ENCODE results near the gene TNFRSF14.

TNFRSF14 gene

DNA sequence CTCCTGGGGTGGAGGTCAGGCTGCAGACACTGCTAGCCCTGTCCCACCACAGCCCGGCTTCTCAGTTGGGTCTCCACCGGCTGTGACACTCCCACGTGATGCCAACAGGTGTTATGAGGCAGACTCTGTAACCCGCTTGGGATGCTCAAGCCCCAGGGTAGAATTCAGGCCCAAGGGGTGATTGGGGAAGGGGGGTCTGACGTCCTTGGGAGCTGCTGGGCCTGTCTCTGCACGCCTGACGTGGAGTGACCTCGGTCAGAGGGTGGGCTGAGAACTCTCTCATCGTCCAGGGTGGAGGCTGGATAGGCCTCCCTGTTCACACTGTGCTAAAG is 18.4 kb upstream of the TNFRSF14 start:
- ATAC-seq (replicated peaks) (no peak), DNase-seq (no peak)
- Mint-ChIP-seq H3K9me3 (no peaks in the 10 kb centered on the region), H3K4me1 (ENCODE audit: low read depth in 2 of 2) (peaks cover 3 to 4% of the 10 kb centered on the region in 2 donors), H3K27me3 (peaks cover 5 to 37% of the 10 kb centered on the region in 2 donors), H3K4me3 (no peak overlapping the region), H3K27ac (no peak overlapping the region), H3K36me3 (ENCODE audit: insufficient read depth) (peaks cover 4% of the 10 kb centered on the region)

DNA sequence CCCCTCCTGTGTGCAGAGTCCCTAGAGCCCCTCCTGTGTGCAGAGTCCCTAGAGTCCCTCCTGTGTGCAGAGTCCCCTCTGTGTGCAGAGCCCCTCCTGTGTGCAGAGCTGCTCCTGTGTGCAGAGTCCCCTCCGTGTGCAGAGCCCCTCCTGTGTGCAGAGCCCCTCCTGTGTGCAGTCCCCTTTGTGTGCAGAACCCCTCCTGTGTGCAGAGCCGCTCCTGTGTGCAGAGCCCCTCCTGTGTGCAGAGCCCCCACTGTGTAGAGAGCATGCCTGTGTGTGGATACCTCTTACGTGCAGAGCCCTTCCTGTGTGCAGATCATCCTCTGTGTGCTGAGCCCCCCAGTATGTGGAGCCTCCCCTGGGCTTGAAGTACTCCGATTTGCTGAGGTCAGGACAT is 17.8 kb upstream of the TNFRSF14 start:
- ATAC-seq (replicated peaks) (no peak), DNase-seq (no peak)
- Mint-ChIP-seq H3K4me1 (ENCODE audit: low read depth in 2 of 2) (peaks cover 3 to 4% of the 10 kb centered on the region in 2 donors), H3K4me3 (no peak overlapping the region), H3K27me3 (peaks cover 5 to 31% of the 10 kb centered on the region in 2 donors), H3K27ac (no peak overlapping the region), H3K36me3 (ENCODE audit: insufficient read depth) (peaks cover 4% of the 10 kb centered on the region), H3K9me3 (no peaks in the 10 kb centered on the region)

DNA sequence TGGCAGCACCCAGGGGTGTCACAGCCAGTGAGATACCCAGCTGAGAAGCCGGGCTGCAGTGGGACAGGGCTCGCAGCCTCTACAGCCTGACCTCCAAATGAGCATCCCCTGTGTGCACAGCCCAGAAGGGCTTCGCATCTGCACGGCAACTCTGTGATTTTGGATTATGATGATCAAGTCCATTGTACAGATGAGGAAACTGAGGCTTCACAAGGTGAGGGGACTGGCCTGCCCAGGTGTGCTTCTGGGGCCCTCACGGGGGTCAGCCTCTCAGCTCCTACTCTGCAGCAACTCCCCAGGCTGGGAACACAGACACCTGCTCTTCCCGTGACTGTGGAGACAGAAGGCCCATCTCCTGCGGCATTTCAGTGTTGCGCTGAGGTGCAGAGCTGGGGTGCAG is 17.3 kb upstream of the TNFRSF14 start:
- Mint-ChIP-seq H3K27ac (no peak overlapping the region), H3K4me3 (no peak overlapping the region), H3K4me1 (ENCODE audit: low read depth in 2 of 2) (peaks cover 3 to 5% of the 10 kb centered on the region in 2 donors), H3K27me3 (peaks cover 5 to 26% of the 10 kb centered on the region in 2 donors), H3K9me3 (no peaks in the 10 kb centered on the region), H3K36me3 (ENCODE audit: insufficient read depth) (peaks cover 4% of the 10 kb centered on the region)
- ATAC-seq (replicated peaks): no peak
- DNase-seq: no peak

DNA sequence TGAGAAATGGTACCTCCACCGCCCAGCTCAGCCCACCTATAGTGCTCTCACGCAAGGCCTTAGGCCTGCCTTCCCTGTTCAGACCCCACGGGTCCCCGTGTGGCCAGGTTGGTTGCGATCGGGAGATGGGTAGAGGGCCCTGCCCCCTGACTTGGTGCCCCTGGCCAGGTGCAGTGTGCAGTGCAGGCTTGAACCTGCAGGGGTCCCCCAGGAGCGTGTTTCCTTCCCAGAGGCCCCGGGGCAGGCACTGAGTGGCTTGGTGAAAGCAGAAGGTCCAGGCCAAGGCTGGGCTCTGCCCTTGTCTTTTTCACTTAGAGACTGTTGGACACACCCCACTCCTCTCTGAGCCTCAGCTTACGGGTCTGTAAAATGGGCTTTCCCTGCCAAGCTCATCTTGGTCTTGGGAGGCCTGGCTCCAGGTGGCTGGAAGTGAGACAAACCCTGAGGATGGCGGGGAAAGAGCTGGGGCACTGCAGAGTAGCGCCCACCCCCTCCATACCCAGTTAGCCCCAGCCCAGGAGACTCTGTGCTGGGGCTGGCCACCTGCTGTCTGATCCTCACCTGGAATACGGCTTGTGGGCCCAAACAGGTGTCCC is 16.8 kb upstream of the TNFRSF14 start:
- no peak overlapping the region for H3K27ac Mint-ChIP-seq
- ATAC-seq (replicated peaks): peak; percentile 46
- peaks cover 5 to 22% of the 10 kb centered on the region in 2 donors for H3K27me3 Mint-ChIP-seq
- peak in 2 of 3 experiments; percentile 40 for DNase-seq
- H3K4me3 Mint-ChIP-seq: no peak overlapping the region
- H3K4me1 Mint-ChIP-seq (ENCODE audit: low read depth in 2 of 2): peaks cover 3 to 6% of the 10 kb centered on the region in 2 donors
- H3K9me3 Mint-ChIP-seq: no peaks in the 10 kb centered on the region
- peaks cover 4% of the 10 kb centered on the region for H3K36me3 Mint-ChIP-seq (ENCODE audit: insufficient read depth)

DNA sequence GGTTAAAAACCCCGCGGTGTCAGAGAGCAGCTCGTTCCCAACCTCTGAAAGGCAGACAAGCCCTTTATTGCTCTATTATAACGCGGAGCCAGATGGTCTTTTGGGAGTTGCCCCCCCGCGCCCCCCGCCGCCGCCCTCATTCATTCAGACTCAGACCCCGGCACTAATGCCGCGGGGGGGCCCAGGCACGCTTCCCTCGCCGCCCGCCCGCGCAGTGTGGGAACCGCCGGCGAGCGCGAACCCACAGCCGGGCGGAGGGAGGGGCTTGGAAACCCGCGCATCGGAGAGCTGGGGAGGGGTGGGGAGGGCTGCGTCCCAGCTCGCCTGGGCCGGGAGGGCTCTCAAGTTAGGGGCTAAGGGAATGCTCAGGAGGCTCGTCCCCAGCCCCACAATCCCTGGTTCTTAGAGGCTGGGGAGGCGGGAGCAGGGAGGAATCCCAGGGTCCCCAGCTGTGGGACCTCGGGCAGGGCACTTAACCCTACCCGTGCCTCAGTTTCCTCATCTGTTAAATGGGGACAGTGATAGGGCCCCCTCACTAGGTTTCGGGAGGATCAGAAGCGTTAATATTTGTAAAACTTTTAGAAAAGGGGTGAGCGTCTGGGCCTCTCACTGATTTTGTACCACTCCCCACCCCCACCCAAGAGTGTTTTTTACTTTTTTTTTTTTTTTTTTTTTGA is 15.2 kb upstream of the TNFRSF14 start:
- Mint-ChIP-seq H3K4me3 (no peak overlapping the region), H3K4me1 (ENCODE audit: low read depth in 2 of 2) (peaks cover 3 to 9% of the 10 kb centered on the region in 2 donors), H3K9me3 (no peaks in the 10 kb centered on the region), H3K27me3 (peaks cover 4 to 11% of the 10 kb centered on the region in 2 donors), H3K36me3 (ENCODE audit: insufficient read depth) (peaks cover 4% of the 10 kb centered on the region), H3K27ac (no peak overlapping the region)
- DNase-seq (no peak), ATAC-seq (replicated peaks) (peak; percentile 31)

DNA sequence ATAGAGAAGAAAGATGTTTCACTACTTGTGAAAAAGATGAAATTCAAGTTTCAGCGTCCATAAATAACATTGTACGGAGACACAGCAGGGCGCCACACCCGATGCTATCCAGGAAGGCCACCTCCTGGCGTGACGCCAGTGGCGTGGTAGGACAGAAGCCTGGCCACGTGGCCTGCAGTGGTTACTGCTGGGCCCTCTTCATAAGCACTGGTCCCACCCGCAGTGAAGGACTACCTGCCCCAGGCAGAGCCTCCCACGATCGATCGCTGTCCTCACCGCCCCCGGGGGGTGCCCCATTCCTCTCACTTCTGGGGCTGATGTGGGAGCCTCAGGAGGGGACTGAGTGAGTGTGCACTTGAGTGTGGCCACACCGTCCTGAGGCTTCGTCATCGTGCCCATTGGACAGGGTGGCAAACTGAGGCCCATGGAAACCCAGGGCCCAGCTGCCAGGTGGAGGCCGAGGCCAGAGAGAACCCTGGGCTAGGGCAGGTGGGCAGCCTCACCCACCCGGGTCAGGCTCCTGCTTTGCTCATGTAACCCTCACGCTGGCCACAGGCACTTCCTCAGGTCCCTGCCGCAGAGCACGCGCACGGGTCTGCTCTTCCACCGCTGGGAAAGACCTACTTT is 14.4 kb upstream of the TNFRSF14 start:
- peaks cover 11% of the 10 kb centered on the region for H3K36me3 Mint-ChIP-seq (ENCODE audit: insufficient read depth)
- H3K4me3 Mint-ChIP-seq: no peak overlapping the region
- DNase-seq (no peak), ATAC-seq (replicated peaks) (no peak)
- H3K27me3 Mint-ChIP-seq: peaks cover 0 to 3% of the 10 kb centered on the region in 2 donors
- H3K4me1 Mint-ChIP-seq (ENCODE audit: low read depth in 2 of 2): peaks cover 3 to 7% of the 10 kb centered on the region in 2 donors
- no peaks in the 10 kb centered on the region for H3K9me3 Mint-ChIP-seq
- no peak overlapping the region for H3K27ac Mint-ChIP-seq

DNA sequence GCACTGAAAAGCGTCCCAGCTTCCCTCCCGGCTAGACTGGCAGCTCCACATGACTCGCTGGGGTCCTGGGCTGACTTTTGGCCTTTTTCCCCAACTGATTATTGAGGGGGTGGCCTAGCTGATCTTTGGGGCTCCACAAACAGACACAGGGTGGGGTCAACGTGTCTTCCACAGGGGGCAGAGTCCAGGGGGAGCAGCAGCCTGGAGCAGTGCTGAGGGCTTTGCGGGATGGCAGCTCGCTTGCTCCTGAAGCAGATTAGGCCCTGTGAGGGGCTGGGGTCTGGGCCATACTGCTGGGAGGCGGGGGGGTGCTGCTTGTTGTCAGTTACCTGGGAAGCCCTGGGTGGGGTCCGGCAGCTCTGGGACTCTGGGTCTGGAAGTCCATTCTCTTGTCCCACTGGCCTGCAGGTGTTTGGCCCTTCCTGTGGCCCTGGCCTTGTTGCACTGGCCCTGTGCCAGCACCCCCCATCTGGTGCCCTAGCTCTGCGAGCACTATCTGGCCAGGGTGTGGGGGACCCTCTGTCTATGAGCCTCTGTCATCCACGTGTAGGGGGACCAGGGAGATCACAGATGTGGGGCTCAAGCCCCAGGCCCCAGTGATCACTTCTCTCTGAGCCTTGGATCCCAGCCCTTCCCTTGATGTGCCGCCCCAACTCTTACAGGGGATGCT is 13.8 kb upstream of the TNFRSF14 start:
- no peak overlapping the region for H3K4me3 Mint-ChIP-seq
- no peaks in the 10 kb centered on the region for H3K27me3 Mint-ChIP-seq
- no peak for DNase-seq
- peaks cover 3 to 11% of the 10 kb centered on the region in 2 donors for H3K4me1 Mint-ChIP-seq (ENCODE audit: low read depth in 2 of 2)
- peaks cover 18% of the 10 kb centered on the region for H3K36me3 Mint-ChIP-seq (ENCODE audit: insufficient read depth)
- ATAC-seq (replicated peaks): no peak
- H3K9me3 Mint-ChIP-seq: no peaks in the 10 kb centered on the region
- H3K27ac Mint-ChIP-seq: no peak overlapping the region

DNA sequence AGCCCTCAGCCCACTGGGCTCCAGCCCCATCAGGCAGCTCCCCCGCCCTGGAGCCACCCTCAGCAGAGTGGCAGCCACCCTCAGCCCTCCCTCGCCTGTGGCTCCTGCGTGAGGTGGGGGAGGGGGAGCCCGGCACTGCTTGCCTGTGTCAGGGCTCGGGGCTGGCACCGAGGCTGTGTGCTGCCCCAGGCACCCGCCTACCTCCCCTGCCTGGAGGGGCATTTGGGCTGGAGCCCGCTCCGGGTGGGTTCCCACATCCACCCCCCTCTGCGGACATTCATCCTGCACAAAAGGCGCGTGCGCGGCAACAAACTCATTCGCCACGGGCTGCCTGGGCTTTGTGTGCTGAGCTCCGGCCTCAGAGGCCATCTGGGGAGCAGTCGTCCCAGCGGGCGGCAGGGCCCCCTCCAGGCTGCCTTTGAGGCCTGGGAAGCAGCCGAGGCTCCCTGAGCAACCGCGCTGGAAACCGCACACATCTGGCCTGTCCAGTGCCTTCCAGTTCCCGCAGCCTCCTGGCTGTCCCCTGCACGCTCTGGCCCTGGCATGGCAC is 12.6 kb upstream of the TNFRSF14 start:
- peaks cover 30% of the 10 kb centered on the region for H3K36me3 Mint-ChIP-seq (ENCODE audit: insufficient read depth)
- H3K9me3 Mint-ChIP-seq: no peaks in the 10 kb centered on the region
- no peaks in the 10 kb centered on the region for H3K27me3 Mint-ChIP-seq
- ATAC-seq (replicated peaks) (no peak), DNase-seq (peak; percentile 42 to 54 (median 51))
- H3K27ac Mint-ChIP-seq: no peak overlapping the region
- peaks cover 6 to 17% of the 10 kb centered on the region in 2 donors for H3K4me1 Mint-ChIP-seq (ENCODE audit: low read depth in 2 of 2)
- no peak overlapping the region for H3K4me3 Mint-ChIP-seq

DNA sequence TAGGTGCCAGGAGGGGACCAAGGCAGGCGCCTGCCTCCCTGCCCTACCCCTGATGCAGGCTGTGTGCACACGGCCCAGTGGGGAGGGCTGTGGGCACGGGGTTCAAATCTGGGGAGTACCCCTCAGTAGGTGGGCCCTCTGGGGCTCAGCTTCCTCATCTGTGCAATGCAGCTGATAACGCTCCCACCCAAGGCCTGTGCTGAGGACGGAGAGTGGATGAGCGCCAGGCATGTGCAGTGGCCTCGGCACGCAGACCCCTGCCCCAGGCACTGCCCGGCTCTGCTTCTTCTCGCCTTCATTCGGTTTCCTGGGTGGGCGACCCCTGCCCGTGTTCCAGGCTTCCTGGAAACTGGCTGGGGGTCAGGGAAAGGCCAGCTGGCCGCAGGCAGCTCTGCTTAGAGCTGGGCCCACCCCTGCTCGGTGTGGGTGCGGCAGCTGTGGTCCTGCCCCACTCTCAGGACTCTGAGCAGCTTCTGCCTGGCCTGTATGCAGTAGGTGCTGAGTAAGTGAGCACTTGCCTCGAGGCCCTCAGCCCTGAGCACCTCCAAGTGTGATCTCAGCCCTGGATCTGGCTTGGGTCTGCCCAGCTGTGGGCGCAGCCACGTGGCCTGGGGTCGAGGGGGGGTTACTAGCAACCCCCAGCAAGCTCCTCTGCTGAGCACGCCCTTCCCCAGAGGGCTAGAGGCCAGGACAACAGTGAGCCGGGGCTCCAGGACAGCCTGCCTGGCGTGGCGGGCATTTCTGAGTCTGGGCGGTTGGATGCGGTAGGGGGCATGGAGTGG is 11.9 kb upstream of the TNFRSF14 start:
- Mint-ChIP-seq H3K9me3 (no peaks in the 10 kb centered on the region), H3K27ac (peak overlapping the region in 1 of 2 donors; percentile 32), H3K27me3 (no peaks in the 10 kb centered on the region), H3K36me3 (ENCODE audit: insufficient read depth) (peaks cover 33% of the 10 kb centered on the region), H3K4me3 (peak overlapping the region in 1 of 2 donors; percentile 27), H3K4me1 (ENCODE audit: low read depth in 2 of 2) (peaks cover 11 to 22% of the 10 kb centered on the region in 2 donors)
- ATAC-seq (replicated peaks) (no peak), DNase-seq (no peak)

DNA sequence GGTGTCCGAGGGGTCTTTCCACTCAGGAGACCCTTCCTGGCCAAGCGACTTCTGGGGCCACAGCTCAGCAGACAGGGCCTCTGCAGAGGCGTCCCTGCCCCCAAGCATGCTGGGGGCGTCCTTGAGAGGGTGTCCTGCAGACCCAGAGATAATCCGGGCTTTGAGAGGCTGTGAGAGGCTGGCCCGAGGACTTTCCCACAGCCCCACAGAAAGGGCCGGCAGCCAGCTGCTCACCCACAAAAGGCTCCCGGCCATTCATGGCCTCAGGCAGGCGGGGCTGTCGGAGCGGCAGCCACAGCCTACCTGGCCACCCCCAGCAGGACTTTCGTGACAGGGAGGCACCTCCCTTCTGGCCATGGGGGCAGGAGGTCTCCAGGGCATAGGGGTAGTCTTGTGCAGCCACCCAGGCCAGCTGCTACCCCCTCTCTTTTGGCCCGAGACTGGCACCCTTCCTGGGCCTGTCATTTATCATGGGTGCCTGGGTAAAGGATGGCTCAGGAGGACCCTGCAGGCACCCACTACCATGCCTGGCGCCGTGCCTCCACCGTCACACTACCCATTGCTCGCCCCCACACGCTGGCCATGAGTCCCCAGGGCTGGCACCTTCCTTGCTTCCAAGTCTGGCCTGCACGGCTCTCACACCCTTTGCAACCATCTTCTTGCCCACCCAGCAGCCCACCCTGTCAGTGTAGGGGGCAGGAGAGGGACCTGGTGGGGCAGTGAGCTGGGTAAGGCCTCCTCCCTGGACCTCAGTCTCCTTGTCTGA is 11.1 kb upstream of the TNFRSF14 start:
- H3K27me3 Mint-ChIP-seq: no peaks in the 10 kb centered on the region
- H3K4me3 Mint-ChIP-seq: peak overlapping the region; percentile 4 to 27
- DNase-seq: no peak
- no peak for ATAC-seq (replicated peaks)
- H3K4me1 Mint-ChIP-seq (ENCODE audit: low read depth in 2 of 2): peaks cover 11 to 22% of the 10 kb centered on the region in 2 donors
- peak overlapping the region in 1 of 2 donors; percentile 94 for H3K27ac Mint-ChIP-seq
- no peaks in the 10 kb centered on the region for H3K9me3 Mint-ChIP-seq
- peaks cover 33% of the 10 kb centered on the region for H3K36me3 Mint-ChIP-seq (ENCODE audit: insufficient read depth)

DNA sequence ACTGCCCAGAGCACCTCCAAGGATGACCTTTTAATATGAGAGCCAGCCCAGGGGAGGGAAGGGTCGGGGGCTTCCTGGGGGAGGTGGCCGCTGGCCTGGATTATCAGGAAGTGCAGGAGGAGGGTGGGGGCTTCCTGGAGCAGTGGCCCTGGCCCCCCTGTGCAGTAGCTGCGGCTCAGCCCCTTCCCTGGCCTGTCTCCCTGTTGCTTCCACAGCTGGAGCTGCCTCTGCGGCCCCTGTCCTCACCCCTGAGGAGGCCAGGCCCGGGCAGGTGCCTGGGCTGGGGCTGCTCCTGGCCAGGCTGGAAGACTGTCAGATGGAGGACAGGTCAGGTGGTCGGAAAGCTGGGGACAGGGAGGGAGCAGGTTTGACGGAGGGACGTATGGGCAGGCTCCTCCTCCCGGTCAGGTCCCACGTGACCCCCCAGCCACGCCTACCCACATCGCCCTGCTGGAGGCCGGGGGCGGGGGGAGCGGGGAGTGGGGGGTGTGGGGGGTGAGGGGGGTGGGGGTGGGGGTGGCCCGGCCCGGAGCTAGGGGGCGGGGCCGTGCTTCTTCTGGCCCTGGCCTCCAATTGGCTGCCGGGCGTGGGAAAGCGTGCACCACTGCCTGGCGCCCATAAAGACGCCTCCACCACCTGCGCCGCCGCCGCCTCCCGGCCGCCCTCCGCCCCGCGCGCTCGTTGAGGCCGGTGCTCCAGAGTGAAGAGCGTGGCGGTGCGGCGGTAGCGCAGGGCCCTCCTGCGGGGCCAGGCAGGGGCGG is 10.2 kb upstream of the TNFRSF14 start:
- Mint-ChIP-seq H3K36me3 (ENCODE audit: insufficient read depth) (peaks cover 33% of the 10 kb centered on the region), H3K4me1 (ENCODE audit: low read depth in 2 of 2) (peaks cover 11 to 24% of the 10 kb centered on the region in 2 donors), H3K4me3 (peak overlapping the region; percentile 88 to 92), H3K27ac (peak overlapping the region; percentile 94 to 98), H3K27me3 (no peaks in the 10 kb centered on the region), H3K9me3 (no peaks in the 10 kb centered on the region)
- DNase-seq (peak; percentile 83 to 88 (median 87)), ATAC-seq (replicated peaks) (peak; percentile 54)

Data from effector memory CD8-positive, alpha-beta T cell (primary cell).